A549 (cell line): Measurements from ENCODE around the gene B3GAT1. TPM values are rescaled to one million over a fixed set of nuclear protein-coding genes. Genes with fewer than 3 reads are reported as not detected.

Experiments used
- ATAC-seq, 2 experiments: fragments of 200-7000 bp in 1 of 2; fragments of >200 bp in 1 of 2; cut with Nextera tagmentation in 1 of 2; cut with Tn5 transposase in 1 of 2; 3 replicates each; pipeline versions ENCODE4 v1.8.0 to v1.9.1; 2018 to 2020; ENCODE audit warnings: mild to moderate bottlenecking in 1 of 2, moderate library complexity in 1 of 2
- CTCF ChIA-PET: fragments of 300-600 bp; sonication (Branson Sonifier 250); formaldehyde crosslinking; extraction: SDS; loops from one replicate; lab custom pipeline; 2021; ENCODE audit warnings: antibody characterized with exemption, inconsistent platforms; lab: Yijun Ruan, JAX
- POLR2A ChIA-PET: fragments of 350-600 bp; formaldehyde crosslinking; extraction: SDS; loops from one replicate; lab custom pipeline; 2021; ENCODE audit warnings: antibody characterized with exemption, inconsistent platforms; lab: Yijun Ruan, JAX
- DNase-seq, 2 experiments: peaks; one replicate each; pipeline versions ENCODE4 v3.0.0 to v3.0.0-alpha.2; 2011 to 2016; ENCODE audit warnings: low read depth in 1 of 2, low spot score in 1 of 2
- FAIRE-seq: peaks from 2 replicates; lab custom pipeline; 2011; peaks lifted over from hg19 to GRCh38; lab: Jason Lieb, UNC
- H3K27ac ChIP-seq, 2 experiments: fragments of >200 bp; sonication (Bioruptor Twin); formaldehyde crosslinking; 3 replicates each; pipeline ENCODE4 v1.5.1; 2016 to 2017
- H3K4me1 ChIP-seq: fragments of >200 bp; sonication (Bioruptor Twin); formaldehyde crosslinking; 3 replicates; pipeline ENCODE4 v1.6.1; 2016
- H3K4me2 ChIP-seq: fragments of >200 bp; sonication (Bioruptor Twin); formaldehyde crosslinking; 3 replicates; pipeline ENCODE4 v1.6.1; 2016
- H3K4me3 ChIP-seq: fragments of >200 bp; sonication (Bioruptor Twin); formaldehyde crosslinking; 3 replicates; pipeline ENCODE4 v1.5.1; 2016
- H3K9me3 ChIP-seq: fragments of >200 bp; sonication (Bioruptor Twin); formaldehyde crosslinking; 3 replicates; pipeline ENCODE4 v1.6.1; 2016
- CBX2 ChIP-seq: fragments of 200-600 bp; sonication (generic); IDR thresholded peaks from 2 replicates; pipeline ENCODE4 v1.6.1; 2016; ENCODE audit warnings: low read depth, mild to moderate bottlenecking, borderline replicate concordance
- CEBPB ChIP-seq, 2 experiments: fragments of >200 bp in 1 of 2; sonication (Bioruptor Twin) in 1 of 2; formaldehyde crosslinking in 1 of 2; IDR thresholded peaks; 2 replicates each; pipeline ENCODE4 v1.6.1; 2012 to 2016
- E2F6 ChIP-seq: IDR thresholded peaks from 2 replicates; pipeline ENCODE4 v1.6.1; 2012; ENCODE audit warnings: low read depth, borderline replicate concordance
- FOSB ChIP-seq: fragments of 250-450 bp; sonication (Bioruptor Pico); IDR thresholded peaks from 2 replicates; pipeline ENCODE4 v1.5.0; 2020; ENCODE audit warnings: mild to moderate bottlenecking, moderate library complexity
- FOSL2 ChIP-seq, 2 experiments: fragments of 450-650 bp in 1 of 2; fragments of >200 bp in 1 of 2; sonication (Bioruptor Twin) in 1 of 2; formaldehyde crosslinking; IDR thresholded peaks; 2 replicates each; pipeline versions ENCODE4 v1.5.0 to v1.6.1; 2016 to 2020; ENCODE audit warnings: mild to moderate bottlenecking in 1 of 2, moderate library complexity in 1 of 2
- GATA3 ChIP-seq: IDR thresholded peaks from 2 replicates; pipeline ENCODE4 v1.6.1; 2012; ENCODE audit warnings: borderline replicate concordance
- HEYL ChIP-seq: fragments of 250-450 bp; sonication (Bioruptor Pico); IDR thresholded peaks from 2 replicates; pipeline ENCODE4 v1.8.0; 2021; ENCODE audit warnings: mild to moderate bottlenecking, moderate library complexity
- HOXA7 ChIP-seq: fragments of 250-450 bp; sonication (Bioruptor Pico); IDR thresholded peaks from 2 replicates; pipeline ENCODE4 v1.5.0; 2020; ENCODE audit warnings: mild to moderate bottlenecking, moderate library complexity
- MAZ ChIP-seq: fragments of 150-350 bp; IDR thresholded peaks from 2 replicates; pipeline ENCODE4 v1.6.1; 2014; ENCODE audit warnings: antibody characterized with exemption, low read depth, low read length, borderline replicate concordance
- MYC ChIP-seq: IDR thresholded peaks from 2 replicates; pipeline ENCODE4 v1.6.1; 2012; ENCODE audit warnings: mild to moderate bottlenecking, inconsistent platforms, low read length, improper control_type of control experiment, borderline replicate concordance
- NFE2L2 ChIP-seq: fragments of 150-350 bp; conservative IDR thresholded peaks from 2 replicates; pipeline ENCODE4 v1.6.1; 2014; ENCODE audit warnings: low read length
- NR3C1 ChIP-seq: fragments of >200 bp; sonication (Bioruptor Twin); formaldehyde crosslinking; IDR thresholded peaks from 3 replicates; pipeline ENCODE4 v1.6.1; 2017
- POLR2AphosphoS2 ChIP-seq: conservative IDR thresholded peaks from 2 replicates; pipeline ENCODE4 v1.6.1; 2012; ENCODE audit warnings: low read length, improper control_type of control experiment, inconsistent platforms
- RCOR1 ChIP-seq: fragments of 150-350 bp; IDR thresholded peaks from 2 replicates; pipeline ENCODE4 v1.6.1; 2014; ENCODE audit warnings: antibody characterized with exemption, low read length, low read depth
- SMC3 ChIP-seq: fragments of >200 bp; sonication (Bioruptor Twin); formaldehyde crosslinking; IDR thresholded peaks from 3 replicates; pipeline ENCODE4 v1.6.1; 2018; ENCODE audit warnings: inconsistent platforms
- SREBF2 ChIP-seq: fragments of 450-650 bp; IDR thresholded peaks from 2 replicates; pipeline ENCODE4 v1.6.1; 2014; ENCODE audit warnings: mild to moderate bottlenecking, moderate library complexity
- USF2 ChIP-seq: fragments of 450-650 bp; IDR thresholded peaks from 2 replicates; pipeline ENCODE4 v1.6.1; 2014; ENCODE audit warnings: antibody characterized with exemption
- WGBS: methylation state at CpG from one replicate; pipeline ENCODE4 v1.1.6; 2017; ENCODE audit errors: missing lambda C conversion rate; 5-methylcytosine and 5-hydroxymethylcytosine counted together
- polyA plus RNA-seq, 4 experiments: library from polyadenylated mRNA; depleted of rRNA in 3 of 4; stranded (reverse); fragments of >200 nt; fragmentation: RNase III in 1 of 4; extraction: RNeasy Plus Mini Kit Qiagen cat#74134 plus additional on column Dnase treatment in 1 of 4; gene quantifications; 2 replicates in 3 of 4; 3 replicates in 1 of 4; pipeline ENCODE4 v1.2.3, GENCODE V29; 2011 to 2017

Gene B3GAT1
- polyA plus RNA-seq, 2 of the 4 experiments (the other 2 are of a cell fraction) = not detected

GRCh38 chr11:134357545-134357839 is 54.5 kb downstream of the B3GAT1 start (continued):
- no peak for TF ChIP-seq MAZ
- TF ChIP-seq HOXA7 (CRISPR knock-in tag) = no peak
- TF ChIP-seq, all 56 proteins: peak for 0

DNA sequence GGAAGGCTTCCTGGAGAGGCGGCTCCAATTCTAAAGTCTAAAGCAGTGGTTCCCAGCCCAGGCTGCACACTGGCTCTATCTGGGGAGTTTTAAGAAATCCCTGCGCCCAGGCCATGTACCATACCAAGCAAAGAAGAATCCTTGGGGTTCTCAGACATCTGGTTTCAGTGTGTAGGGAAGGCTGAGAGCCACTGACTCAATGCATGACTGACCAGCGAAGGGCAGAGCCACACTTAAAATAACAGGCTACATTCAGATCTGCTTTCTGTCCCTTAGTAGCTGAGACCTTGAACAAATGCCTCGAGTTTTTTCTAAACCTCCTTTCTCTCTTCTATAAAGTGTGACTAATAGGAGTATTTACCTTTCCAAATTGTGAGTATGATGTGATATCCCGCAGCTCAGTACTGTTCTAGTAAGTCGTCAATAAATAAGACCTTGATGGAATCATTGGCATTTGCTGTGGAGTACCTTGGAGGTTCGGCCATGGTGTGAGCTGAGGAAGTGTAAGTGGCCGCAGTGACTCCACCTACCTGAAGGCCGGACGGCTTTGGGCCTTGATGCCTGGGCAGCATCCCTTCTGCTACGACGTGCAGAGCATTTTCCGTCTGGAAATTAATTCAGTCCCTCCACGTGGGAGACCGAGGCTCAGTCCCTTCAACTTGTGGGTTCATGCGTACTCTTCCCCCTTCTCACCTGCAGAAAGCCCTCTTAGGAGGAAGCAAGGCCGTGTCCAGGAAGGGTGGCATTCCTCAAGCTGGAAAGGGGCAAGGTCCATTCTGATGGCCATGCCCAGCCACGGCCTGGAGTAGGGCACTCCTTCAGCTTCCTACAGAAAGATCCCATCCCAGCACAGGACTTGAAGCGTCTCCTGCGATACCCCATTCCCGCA is 55.1 kb downstream of the B3GAT1 start:
- ChIA-PET POLR2A (no interaction called here), CTCF (no interaction called here)
- DNase-seq (no peak), FAIRE-seq (no peak), ATAC-seq (no peak)
- H3K9me3 ChIP-seq = no peaks in the 10 kb centered on the region
- no peak overlapping the region for H3K27ac ChIP-seq
- no peaks in the 10 kb centered on the region for H3K4me1 ChIP-seq
- no peak overlapping the region for H3K4me3 ChIP-seq
- TF ChIP-seq FOSB (CRISPR knock-in tag) (no peak), SREBF2 (no peak)
- 71% methylated on average over 21 of the region's 21 CpGs for WGBS
- no peak overlapping the region for H3K4me2 ChIP-seq

DNA sequence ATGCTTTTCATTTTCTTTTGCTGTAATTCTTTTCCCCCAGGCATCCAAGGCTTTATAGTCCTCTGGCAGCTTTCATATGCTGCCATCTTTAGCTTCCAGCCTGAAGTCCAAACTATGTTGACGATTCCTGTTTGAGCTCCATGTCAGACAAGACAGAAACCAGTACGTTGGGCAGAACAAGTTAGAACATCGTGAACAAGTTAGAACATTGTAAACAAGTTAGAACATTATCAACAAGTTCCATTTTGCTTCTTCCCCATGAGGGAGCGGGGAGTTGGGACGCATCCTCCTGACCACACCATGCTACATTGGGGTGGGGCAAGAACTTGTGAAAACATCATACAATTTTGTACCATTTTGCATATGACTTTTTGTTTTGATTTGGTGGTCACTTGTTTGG is 56.4 kb downstream of the B3GAT1 start:
- POLR2A ChIA-PET = no interaction called here
- DNase-seq (no peak), ATAC-seq (no peak), FAIRE-seq (no peak)
- H3K4me2 ChIP-seq = no peak overlapping the region
- no peaks in the 10 kb centered on the region for H3K9me3 ChIP-seq
- WGBS = 70% methylated on average over 5 of the region's 5 CpGs
- TF ChIP-seq GATA3 (no peak), NFE2L2 (no peak), HEYL (CRISPR knock-in tag) (no peak), POLR2AphosphoS2 (no peak), SMC3 (no peak), NR3C1 (no peak), RCOR1 (no peak), E2F6 (no peak), USF2 (no peak), MYC (no peak)
- CTCF ChIA-PET = interaction anchor here (1.3 kb wide), 1 partner anchor 12 kb away, joined by 3 read pairs; no protein-coding TSS in a partner anchor
- H3K4me3 ChIP-seq = no peak overlapping the region
- no peak overlapping the region for H3K27ac ChIP-seq
- H3K4me1 ChIP-seq = no peaks in the 10 kb centered on the region

- ChIA-PET POLR2A (no interaction called here), CTCF (interaction anchor here (1.3 kb wide), 1 partner anchor 11 kb away, joined by 3 read pairs; no protein-coding TSS in a partner anchor)
- no peak overlapping the region for H3K4me2 ChIP-seq
- H3K27ac ChIP-seq = no peak overlapping the region
- no peaks in the 10 kb centered on the region for H3K9me3 ChIP-seq
- FAIRE-seq (no peak), DNase-seq (no peak)
- H3K4me1 ChIP-seq = no peaks in the 10 kb centered on the region
- H3K4me3 ChIP-seq = no peak overlapping the region
- no peak for TF ChIP-seq FOSL2 (IDR thresholded peaks at IDR 0.05)
- TF ChIP-seq FOSL2 (CRISPR knock-in tag; IDR thresholded peaks at IDR 0.05) = peak; percentile 34; the same call in 1 of the 2 replicates
- TF ChIP-seq CBX2 = no peak
- TF ChIP-seq, all 56 proteins: peak for 1
- WGBS = 40% methylated on average over 2 of the region's 2 CpGs
- ATAC-seq = no peak
Measured at GRCh38 chr11:134355136-134355535, 56.9 kb downstream of the B3GAT1 start.

DNA sequence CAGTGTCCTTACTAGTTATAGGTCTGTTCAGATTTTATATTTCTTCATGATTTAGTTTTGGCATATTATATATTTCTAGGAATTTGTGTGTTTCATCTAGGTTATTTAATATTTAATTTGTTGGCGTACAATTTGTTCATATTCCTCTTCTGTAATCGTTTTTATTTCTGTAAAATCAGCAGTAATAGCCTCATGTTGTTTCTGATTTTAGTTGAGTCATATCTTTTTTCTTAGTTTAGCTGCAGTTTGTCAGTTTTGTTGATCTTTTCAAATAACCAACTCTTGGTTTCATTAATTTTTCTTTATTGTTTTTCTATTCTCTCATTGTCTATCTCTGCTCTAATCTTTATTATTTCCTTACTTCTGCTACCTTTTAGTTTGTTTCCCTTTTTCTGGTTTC is 59.9 kb downstream of the B3GAT1 start:
- Histone ChIP-seq H3K4me1 (no peaks in the 10 kb centered on the region), H3K9me3 (no peaks in the 10 kb centered on the region), H3K27ac (no peak overlapping the region), H3K4me2 (no peak overlapping the region), H3K4me3 (no peak overlapping the region)
- CTCF ChIA-PET = no interaction called here
- FAIRE-seq (no peak), DNase-seq (no peak), ATAC-seq (no peak)
- 49% methylated on average over 2 of the region's 2 CpGs for WGBS
- POLR2A ChIA-PET = no interaction called here
- no peak for TF ChIP-seq CEBPB (IDR thresholded peaks at IDR 0.05)
